Liver (tissue), 9 donors: ENCODE measurements around the gene GRAMD4. TPM values are rescaled to one million over a fixed set of nuclear protein-coding genes. Genes with fewer than 3 reads are reported as not detected.

ENCODE experiments used
- DNase-seq: peaks from one replicate; pipeline ENCODE4 v3.0.0-alpha.2; 2017; ENCODE audit warnings: low spot score
- H3K27ac ChIP-seq, 2 donors: one replicate each; pipeline ENCODE4 v1.7.0; 2013; ENCODE audit warnings: inconsistent platforms in 2 of 2, low read length in 2 of 2, control low read depth in 1 of 2, low read depth in 1 of 2, mild to moderate bottlenecking in 1 of 2
- H3K27me3 ChIP-seq, 4 donors: one replicate each; pipeline versions ENCODE4 v1.6.1 to v1.7.0; 2013; ENCODE audit warnings: low read length in 3 of 4, inconsistent platforms in 1 of 4, mild to moderate bottlenecking in 1 of 4, moderate library complexity in 1 of 4; ENCODE audit not compliant: control insufficient read depth in 4 of 4, insufficient read depth in 4 of 4
- H3K36me3 ChIP-seq, 4 donors: one replicate each; pipeline versions ENCODE4 v1.6.1 to v1.7.0; 2013; ENCODE audit warnings: low read length in 3 of 4, mild to moderate bottlenecking in 3 of 4, low read depth in 1 of 4, moderate library complexity in 1 of 4; ENCODE audit not compliant: control insufficient read depth in 4 of 4, insufficient read depth in 3 of 4
- H3K4me1 ChIP-seq, 4 donors: one replicate each; pipeline versions ENCODE4 v1.6.1 to v1.7.0; 2013; ENCODE audit warnings: low read length in 3 of 4, mild to moderate bottlenecking in 3 of 4, moderate library complexity in 1 of 4; ENCODE audit not compliant: control insufficient read depth in 4 of 4, insufficient read depth in 4 of 4
- H3K4me3 ChIP-seq, 3 donors: one replicate each; pipeline versions ENCODE4 v1.6.1 to v1.7.0; 2013; ENCODE audit warnings: low read length in 3 of 3, control low read depth in 1 of 3, low read depth in 1 of 3, mild to moderate bottlenecking in 1 of 3
- H3K9ac ChIP-seq, 2 donors: one replicate each; pipeline ENCODE4 v1.7.0; 2013; ENCODE audit warnings: low read length in 2 of 2, mild to moderate bottlenecking in 2 of 2, moderate library complexity in 2 of 2, control low read depth in 1 of 2, low read depth in 1 of 2
- H3K9me3 ChIP-seq, 4 donors: one replicate each; pipeline versions ENCODE4 v1.6.1 to v1.7.0; 2013; ENCODE audit warnings: low read length in 3 of 4; ENCODE audit not compliant: control insufficient read depth in 4 of 4
- EGR1 ChIP-seq, 2 donors: IDR thresholded peaks; 2 replicates each; pipeline ENCODE4 v1.6.1; 2016 to 2018; ENCODE audit warnings: antibody characterized with exemption in 2 of 2, low read depth in 2 of 2
- FOXA1 ChIP-seq: IDR thresholded peaks from 2 replicates; pipeline ENCODE4 v1.6.1; 2016; ENCODE audit warnings: antibody characterized with exemption
- FOXA2 ChIP-seq: IDR thresholded peaks from 2 replicates; pipeline ENCODE4 v1.6.1; 2016; ENCODE audit warnings: antibody characterized with exemption
- GABPA ChIP-seq, 2 donors: IDR thresholded peaks in 1 of 2; conservative IDR thresholded peaks in 1 of 2; 2 replicates each; pipeline ENCODE4 v1.6.1; 2016; ENCODE audit warnings: antibody characterized with exemption in 2 of 2, mild to moderate bottlenecking in 1 of 2, moderate library complexity in 1 of 2
- HNF4A ChIP-seq, 2 donors: conservative IDR thresholded peaks; 2 replicates each; pipeline ENCODE4 v1.6.1; 2016; ENCODE audit warnings: antibody characterized with exemption in 2 of 2, mild to moderate bottlenecking in 2 of 2
- HNF4G ChIP-seq: IDR thresholded peaks from 2 replicates; pipeline ENCODE4 v1.6.1; 2016; ENCODE audit warnings: antibody characterized with exemption
- JUND ChIP-seq, 2 donors: IDR thresholded peaks; 2 replicates each; pipeline ENCODE4 v1.6.1; 2016; ENCODE audit warnings: antibody characterized with exemption in 2 of 2
- NR2F2 ChIP-seq: IDR thresholded peaks from 2 replicates; pipeline ENCODE4 v1.6.1; 2016; ENCODE audit warnings: antibody characterized with exemption
- RAD21 ChIP-seq, 2 donors: IDR thresholded peaks; 2 replicates each; pipeline ENCODE4 v1.6.1; 2016; ENCODE audit warnings: antibody characterized with exemption in 2 of 2, mild to moderate bottlenecking in 2 of 2
- RXRA ChIP-seq, 2 donors: IDR thresholded peaks; 2 replicates each; pipeline ENCODE4 v1.6.1; 2017 to 2018; ENCODE audit warnings: antibody characterized with exemption in 2 of 2, mild to moderate bottlenecking in 1 of 2
- SP1 ChIP-seq: IDR thresholded peaks from 2 replicates; pipeline ENCODE4 v1.6.1; 2018; ENCODE audit warnings: antibody characterized with exemption, mild to moderate bottlenecking
- TAF1 ChIP-seq: conservative IDR thresholded peaks from 2 replicates; pipeline ENCODE4 v1.6.1; 2016; ENCODE audit warnings: antibody characterized with exemption, mild to moderate bottlenecking
- YY1 ChIP-seq: IDR thresholded peaks from 2 replicates; pipeline ENCODE4 v1.6.1; 2016; ENCODE audit warnings: antibody characterized with exemption, mild to moderate bottlenecking
- WGBS: extraction: QIAGEN DNeasy Blood & Tissue Kit; methylation state at CpG from one replicate; pipeline ENCODE4 v1.1.7; 2013; 5-methylcytosine and 5-hydroxymethylcytosine counted together
- polyA plus RNA-seq, 2 donors: library from polyadenylated mRNA; stranded (reverse) in 1 of 2; unstranded in 1 of 2; fragments of 200-250 nt in 1 of 2; fragments of >200 nt in 1 of 2; fragmentation: Nextera tagmentation in 1 of 2; extraction: Ambion mirVana in 1 of 2; gene quantifications; one replicate each; pipeline versions ENCODE4 v1.2.1 to v1.2.3, GENCODE V29; 2013 to 2015
- total RNA-seq, 2 donors: library from RNA; depleted of rRNA; stranded (reverse); fragments of >200 nt; gene quantifications; one replicate each; pipeline ENCODE4 v1.2.3, GENCODE V29; 2014
- TF ChIP-seq, protein P1 (sequence below): IDR thresholded peaks from 2 replicates; pipeline ENCODE4 v1.6.1; 2016; ENCODE audit warnings: antibody characterized with exemption
- TF ChIP-seq, protein P2 (sequence below): IDR thresholded peaks from 2 replicates; pipeline ENCODE4 v1.6.1; 2016; ENCODE audit warnings: antibody characterized with exemption
- TF ChIP-seq, protein P3 (sequence below): fragments of 150-350 bp; IDR thresholded peaks from 2 replicates; pipeline ENCODE4 v1.5.1; 2017; ENCODE audit warnings: improper control_type of control experiment, low read depth, low read length; ENCODE audit not compliant: missing input control
- TF ChIP-seq, protein P4 (sequence below): IDR thresholded peaks from 2 replicates; pipeline ENCODE4 v1.6.1; 2016; ENCODE audit warnings: antibody characterized with exemption
- TF ChIP-seq, protein P5 (sequence below): IDR thresholded peaks from 2 replicates; pipeline ENCODE4 v1.6.1; 2016; ENCODE audit warnings: antibody characterized with exemption, mild to moderate bottlenecking
- donor health status: healthy.
- donor health status: healthy.
- donor health status: healthy.
- donor health status: healthy.
- donor health status: healthy.

GRAMD4 gene
- total and polyA plus RNA-seq, 4 donors, result 2.7 to 53.5 (median 21.6) TPM

DNA sequence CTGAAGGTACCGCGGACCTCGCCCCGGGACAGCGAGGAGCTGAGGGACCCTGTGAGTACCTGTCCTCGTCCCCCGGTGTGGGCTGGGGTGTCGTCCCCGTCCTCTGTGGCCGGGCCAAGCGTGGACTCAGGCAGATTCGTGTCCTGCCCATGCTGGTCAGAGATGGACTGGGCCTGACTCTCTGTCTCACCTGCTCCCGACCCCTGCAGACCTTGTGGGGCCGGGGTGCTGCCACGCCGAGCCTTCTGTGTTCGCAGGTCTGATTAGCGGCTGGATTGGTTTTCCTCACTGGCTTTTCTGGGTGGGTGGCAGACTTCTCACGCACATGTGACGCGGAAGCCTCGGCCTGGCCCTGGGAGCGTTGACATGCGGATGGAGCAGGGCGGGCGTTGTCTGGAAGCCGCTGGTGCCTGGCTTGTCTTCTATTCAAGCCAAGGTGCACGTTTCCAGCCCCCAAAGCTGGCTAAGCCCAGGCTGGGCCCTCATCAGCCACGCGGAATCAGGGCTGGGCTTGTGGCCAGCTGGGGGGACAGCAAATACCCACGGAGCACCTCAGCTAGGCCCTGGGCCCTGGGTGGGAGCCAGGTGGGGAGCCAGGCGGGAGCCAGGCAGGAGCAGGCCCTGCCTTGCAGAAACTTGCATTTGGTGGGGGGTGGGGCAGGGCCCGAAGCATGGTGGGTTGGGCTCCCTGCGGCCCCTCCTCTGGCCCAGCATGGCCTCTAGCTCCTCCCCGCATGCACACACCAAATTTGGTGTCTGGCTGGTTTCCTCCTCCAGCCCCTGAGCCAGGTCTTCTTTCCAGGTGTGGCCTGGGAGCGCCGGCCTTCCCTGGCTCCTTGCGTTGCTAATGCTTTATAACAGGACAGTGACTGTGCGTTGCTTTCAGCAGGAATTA, 7.0 kb downstream of the GRAMD4 start:
- Histone ChIP-seq H3K27me3 (no peaks in the 10 kb centered on the region), H3K4me1 (no peaks in the 10 kb centered on the region), H3K27ac (no peak overlapping the region), H3K4me3 (no peak overlapping the region), H3K36me3 (no peaks in the 10 kb centered on the region), H3K9ac (no peak overlapping the region), H3K9me3 (no peaks in the 10 kb centered on the region)
- WGBS, result 93% methylated on average over 39 of the region's 39 CpGs
- TF ChIP-seq FOXA2 (no peak), HNF4G (no peak), SP1 (no peak), YY1 (no peak), GABPA (IDR thresholded peaks at IDR 0.05 in 1 of 2, conservative IDR thresholded peaks at IDR 0.05 in 1 of 2) (no peak), RXRA (IDR thresholded peaks at IDR 0.05) (no peak), TAF1 (no peak), FOXA1 (no peak), JUND (IDR thresholded peaks at IDR 0.05) (no peak), HNF4A (conservative IDR thresholded peaks at IDR 0.05) (no peak), RAD21 (IDR thresholded peaks at IDR 0.05) (no peak), NR2F2 (no peak), EGR1 (IDR thresholded peaks at IDR 0.05; ENCODE audit: low read depth in 2 of 2) (no peak)
- TF ChIP-seq, protein P1, sequence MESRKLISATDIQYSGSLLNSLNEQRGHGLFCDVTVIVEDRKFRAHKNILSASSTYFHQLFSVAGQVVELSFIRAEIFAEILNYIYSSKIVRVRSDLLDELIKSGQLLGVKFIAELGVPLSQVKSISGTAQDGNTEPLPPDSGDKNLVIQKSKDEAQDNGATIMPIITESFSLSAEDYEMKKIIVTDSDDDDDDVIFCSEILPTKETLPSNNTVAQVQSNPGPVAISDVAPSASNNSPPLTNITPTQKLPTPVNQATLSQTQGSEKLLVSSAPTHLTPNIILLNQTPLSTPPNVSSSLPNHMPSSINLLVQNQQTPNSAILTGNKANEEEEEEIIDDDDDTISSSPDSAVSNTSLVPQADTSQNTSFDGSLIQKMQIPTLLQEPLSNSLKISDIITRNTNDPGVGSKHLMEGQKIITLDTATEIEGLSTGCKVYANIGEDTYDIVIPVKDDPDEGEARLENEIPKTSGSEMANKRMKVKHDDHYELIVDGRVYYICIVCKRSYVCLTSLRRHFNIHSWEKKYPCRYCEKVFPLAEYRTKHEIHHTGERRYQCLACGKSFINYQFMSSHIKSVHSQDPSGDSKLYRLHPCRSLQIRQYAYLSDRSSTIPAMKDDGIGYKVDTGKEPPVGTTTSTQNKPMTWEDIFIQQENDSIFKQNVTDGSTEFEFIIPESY, result no peak
- TF ChIP-seq, protein P2, sequence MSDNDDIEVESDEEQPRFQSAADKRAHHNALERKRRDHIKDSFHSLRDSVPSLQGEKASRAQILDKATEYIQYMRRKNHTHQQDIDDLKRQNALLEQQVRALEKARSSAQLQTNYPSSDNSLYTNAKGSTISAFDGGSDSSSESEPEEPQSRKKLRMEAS, result no peak
- TF ChIP-seq, protein P3, sequence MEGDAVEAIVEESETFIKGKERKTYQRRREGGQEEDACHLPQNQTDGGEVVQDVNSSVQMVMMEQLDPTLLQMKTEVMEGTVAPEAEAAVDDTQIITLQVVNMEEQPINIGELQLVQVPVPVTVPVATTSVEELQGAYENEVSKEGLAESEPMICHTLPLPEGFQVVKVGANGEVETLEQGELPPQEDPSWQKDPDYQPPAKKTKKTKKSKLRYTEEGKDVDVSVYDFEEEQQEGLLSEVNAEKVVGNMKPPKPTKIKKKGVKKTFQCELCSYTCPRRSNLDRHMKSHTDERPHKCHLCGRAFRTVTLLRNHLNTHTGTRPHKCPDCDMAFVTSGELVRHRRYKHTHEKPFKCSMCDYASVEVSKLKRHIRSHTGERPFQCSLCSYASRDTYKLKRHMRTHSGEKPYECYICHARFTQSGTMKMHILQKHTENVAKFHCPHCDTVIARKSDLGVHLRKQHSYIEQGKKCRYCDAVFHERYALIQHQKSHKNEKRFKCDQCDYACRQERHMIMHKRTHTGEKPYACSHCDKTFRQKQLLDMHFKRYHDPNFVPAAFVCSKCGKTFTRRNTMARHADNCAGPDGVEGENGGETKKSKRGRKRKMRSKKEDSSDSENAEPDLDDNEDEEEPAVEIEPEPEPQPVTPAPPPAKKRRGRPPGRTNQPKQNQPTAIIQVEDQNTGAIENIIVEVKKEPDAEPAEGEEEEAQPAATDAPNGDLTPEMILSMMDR, result no peak
- TF ChIP-seq, protein P4, sequence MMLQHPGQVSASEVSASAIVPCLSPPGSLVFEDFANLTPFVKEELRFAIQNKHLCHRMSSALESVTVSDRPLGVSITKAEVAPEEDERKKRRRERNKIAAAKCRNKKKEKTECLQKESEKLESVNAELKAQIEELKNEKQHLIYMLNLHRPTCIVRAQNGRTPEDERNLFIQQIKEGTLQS, result no peak
- TF ChIP-seq, protein P5, sequence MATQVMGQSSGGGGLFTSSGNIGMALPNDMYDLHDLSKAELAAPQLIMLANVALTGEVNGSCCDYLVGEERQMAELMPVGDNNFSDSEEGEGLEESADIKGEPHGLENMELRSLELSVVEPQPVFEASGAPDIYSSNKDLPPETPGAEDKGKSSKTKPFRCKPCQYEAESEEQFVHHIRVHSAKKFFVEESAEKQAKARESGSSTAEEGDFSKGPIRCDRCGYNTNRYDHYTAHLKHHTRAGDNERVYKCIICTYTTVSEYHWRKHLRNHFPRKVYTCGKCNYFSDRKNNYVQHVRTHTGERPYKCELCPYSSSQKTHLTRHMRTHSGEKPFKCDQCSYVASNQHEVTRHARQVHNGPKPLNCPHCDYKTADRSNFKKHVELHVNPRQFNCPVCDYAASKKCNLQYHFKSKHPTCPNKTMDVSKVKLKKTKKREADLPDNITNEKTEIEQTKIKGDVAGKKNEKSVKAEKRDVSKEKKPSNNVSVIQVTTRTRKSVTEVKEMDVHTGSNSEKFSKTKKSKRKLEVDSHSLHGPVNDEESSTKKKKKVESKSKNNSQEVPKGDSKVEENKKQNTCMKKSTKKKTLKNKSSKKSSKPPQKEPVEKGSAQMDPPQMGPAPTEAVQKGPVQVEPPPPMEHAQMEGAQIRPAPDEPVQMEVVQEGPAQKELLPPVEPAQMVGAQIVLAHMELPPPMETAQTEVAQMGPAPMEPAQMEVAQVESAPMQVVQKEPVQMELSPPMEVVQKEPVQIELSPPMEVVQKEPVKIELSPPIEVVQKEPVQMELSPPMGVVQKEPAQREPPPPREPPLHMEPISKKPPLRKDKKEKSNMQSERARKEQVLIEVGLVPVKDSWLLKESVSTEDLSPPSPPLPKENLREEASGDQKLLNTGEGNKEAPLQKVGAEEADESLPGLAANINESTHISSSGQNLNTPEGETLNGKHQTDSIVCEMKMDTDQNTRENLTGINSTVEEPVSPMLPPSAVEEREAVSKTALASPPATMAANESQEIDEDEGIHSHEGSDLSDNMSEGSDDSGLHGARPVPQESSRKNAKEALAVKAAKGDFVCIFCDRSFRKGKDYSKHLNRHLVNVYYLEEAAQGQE, result no peak
- DNase-seq, result no peak
